SK-N-SH (cell line): ENCODE results near the gene PROCR. TPM values are rescaled to one million over a fixed set of nuclear protein-coding genes. Genes with fewer than 3 reads are reported as not detected.

Experiments
- CTCF ChIA-PET: fragments of 300-600, 350-600 bp; formaldehyde crosslinking; extraction: SDS; loops from one replicate; lab custom pipeline; 2021; lab: Yijun Ruan, JAX
- POLR2A ChIA-PET: fragments of 350-600 bp; sonication (Branson Sonifier 250); formaldehyde crosslinking; extraction: SDS; loops from one replicate; lab custom pipeline; 2020; ENCODE audit warnings: antibody characterized with exemption, inconsistent platforms; lab: Yijun Ruan, JAX
- DNase-seq: peaks from one replicate; pipeline ENCODE4 v3.0.0; 2012
- H2AFZ ChIP-seq: fragments of 200-600 bp; sonication (generic); 2 replicates; pipeline ENCODE4 v1.8.1; 2016; ENCODE audit warnings: antibody characterized with exemption, mild to moderate bottlenecking, low read depth
- H3F3A ChIP-seq: fragments of 200-600 bp; sonication (generic); replicated peaks from 2 replicates; pipeline ENCODE3; 2016; ENCODE audit warnings: antibody characterized with exemption, mild to moderate bottlenecking; ENCODE audit not compliant: insufficient read depth
- H3K27ac ChIP-seq, 2 experiments: fragments of 200-500 bp in 1 of 2; fragments of 200-600 bp in 1 of 2; sonication (Bioruptor generic) in 1 of 2; sonication (generic), shearing (Covaris generic) in 1 of 2; 2 replicates each; pipeline versions ENCODE4 v1.5.1 to v1.6.1; 2014 to 2016; ENCODE audit warnings: low read depth in 2 of 2, inconsistent platforms in 1 of 2, low read length in 1 of 2, mild to moderate bottlenecking in 1 of 2, mixed read lengths in 1 of 2
- H3K27me3 ChIP-seq: fragments of 200-600 bp; sonication (generic), shearing (Covaris generic); 2 replicates; pipeline ENCODE4 v1.6.1; 2016; ENCODE audit warnings: mixed run types; ENCODE audit not compliant: insufficient read depth
- H3K36me3 ChIP-seq, 2 experiments: fragments of 200-500 bp in 1 of 2; fragments of 200-600 bp in 1 of 2; sonication (Bioruptor generic) in 1 of 2; sonication (generic) in 1 of 2; replicated peaks in 1 of 2; 2 replicates each; pipeline versions ENCODE3 to v1.5.1; 2014 to 2016; ENCODE audit warnings: low read length in 1 of 2, mild to moderate bottlenecking in 1 of 2; ENCODE audit not compliant: insufficient read depth in 2 of 2, control insufficient read depth in 1 of 2
- H3K4me1 ChIP-seq, 2 experiments: fragments of 200-500 bp in 1 of 2; fragments of 200-600 bp in 1 of 2; sonication (Bioruptor generic) in 1 of 2; sonication (generic), shearing (Covaris generic) in 1 of 2; 2 replicates each; pipeline versions ENCODE4 v1.5.1 to v1.6.1; 2014 to 2016; ENCODE audit warnings: low read depth in 1 of 2, low read length in 1 of 2, mixed run types in 1 of 2; ENCODE audit not compliant: insufficient read depth in 2 of 2, control insufficient read depth in 1 of 2
- H3K4me2 ChIP-seq: fragments of 200-600 bp; sonication (generic), shearing (Covaris generic); 2 replicates; pipeline ENCODE4 v1.6.1; 2017; ENCODE audit warnings: mixed run types
- H3K4me3 ChIP-seq, 2 experiments: fragments of 200-500 bp in 1 of 2; fragments of 200-600 bp in 1 of 2; sonication (Bioruptor generic) in 1 of 2; sonication (generic), shearing (Covaris generic) in 1 of 2; 2 replicates each; pipeline versions ENCODE4 v1.5.1 to v1.8.1; 2014 to 2016; ENCODE audit warnings: low read depth in 2 of 2, inconsistent platforms in 1 of 2, low read length in 1 of 2, mild to moderate bottlenecking in 1 of 2, mixed read lengths in 1 of 2, moderate library complexity in 1 of 2
- H3K79me2 ChIP-seq: fragments of 200-600 bp; sonication (generic); 2 replicates; pipeline ENCODE4 v1.8.1; 2017; ENCODE audit warnings: mild to moderate bottlenecking; ENCODE audit not compliant: insufficient read depth
- H3K9ac ChIP-seq: fragments of 200-600 bp; sonication (generic); 2 replicates; pipeline ENCODE4 v1.6.1; 2017; ENCODE audit warnings: mixed run types
- H3K9me2 ChIP-seq: fragments of 200-600 bp; sonication (generic); 2 replicates; pipeline ENCODE4 v1.6.1; 2017; ENCODE audit warnings: mixed run types
- H3K9me3 ChIP-seq: fragments of 200-600 bp; sonication (generic); 2 replicates; pipeline ENCODE4 v1.6.1; 2017; ENCODE audit warnings: mixed run types, mild to moderate bottlenecking, moderate library complexity
- H4K20me1 ChIP-seq: fragments of 200-600 bp; sonication (generic); 2 replicates; pipeline ENCODE4 v1.6.1; 2017; ENCODE audit warnings: mild to moderate bottlenecking, mixed run types; ENCODE audit not compliant: insufficient read depth
- CHD2 ChIP-seq: fragments of 150-350 bp; IDR thresholded peaks from 2 replicates; pipeline ENCODE4 v1.6.1; 2018; ENCODE audit warnings: low read length; ENCODE audit not compliant: partially characterized antibody
- ELF1 ChIP-seq: IDR thresholded peaks from 2 replicates; pipeline ENCODE4 v1.4.0; 2012
- EZH2phosphoT487 ChIP-seq: fragments of 200-600 bp; sonication (generic); IDR thresholded peaks from 2 replicates; pipeline ENCODE4 v1.6.1; 2017; ENCODE audit warnings: low read depth, mixed run types, mild to moderate bottlenecking, antibody characterized with exemption, moderate library complexity, borderline replicate concordance
- FOSL2 ChIP-seq: IDR thresholded peaks from 2 replicates; pipeline ENCODE4 v1.4.0; 2012; ENCODE audit warnings: low read depth, mild to moderate bottlenecking, moderate library complexity, borderline replicate concordance
- FOXJ3 ChIP-seq: sonication (generic); formaldehyde crosslinking; IDR thresholded peaks from 2 replicates; pipeline ENCODE4 v1.5.1; 2020; ENCODE audit warnings: mild to moderate bottlenecking, missing genetic modification reagents
- IRF3 ChIP-seq: fragments of 150-350 bp; IDR thresholded peaks from 2 replicates; pipeline ENCODE4 v1.6.1; 2016; ENCODE audit warnings: mild to moderate bottlenecking, low read depth, low read length
- JUND ChIP-seq: IDR thresholded peaks from 2 replicates; pipeline ENCODE4 v1.4.0; 2012
- MAX ChIP-seq: IDR thresholded peaks from 2 replicates; pipeline ENCODE4 v1.4.0; 2012; ENCODE audit warnings: low read depth
- MEF2A ChIP-seq: IDR thresholded peaks from 2 replicates; pipeline ENCODE4 v1.4.0; 2012; ENCODE audit warnings: low read depth, borderline replicate concordance
- MXI1 ChIP-seq: IDR thresholded peaks from 2 replicates; pipeline ENCODE4 v1.6.1; 2012; ENCODE audit warnings: mild to moderate bottlenecking, low read depth, low read length, improper control_type of control experiment
- NRF1 ChIP-seq: IDR thresholded peaks from 2 replicates; pipeline ENCODE4 v1.6.1; 2012; ENCODE audit warnings: low read depth, mild to moderate bottlenecking, low read length
- PBX3 ChIP-seq: IDR thresholded peaks from 2 replicates; pipeline ENCODE4; 2012
- RCOR1 ChIP-seq: fragments of 150-350 bp; IDR thresholded peaks from 2 replicates; pipeline ENCODE4 v1.6.1; 2017; ENCODE audit warnings: antibody characterized with exemption, low read length
- RFX5 ChIP-seq: IDR thresholded peaks from 2 replicates; pipeline ENCODE4 v1.6.1; 2012; ENCODE audit warnings: mild to moderate bottlenecking, improper control_type of control experiment, low read length
- RXRA ChIP-seq: IDR thresholded peaks from 2 replicates; pipeline ENCODE4 v1.4.0; 2012; ENCODE audit warnings: low read depth, mild to moderate bottlenecking, borderline replicate concordance
- SIN3A ChIP-seq: IDR thresholded peaks from 2 replicates; pipeline ENCODE4 v1.6.1; 2012; ENCODE audit warnings: low read depth, mild to moderate bottlenecking, low read length, moderate library complexity, borderline replicate concordance
- TAF1 ChIP-seq: IDR thresholded peaks from 2 replicates; pipeline ENCODE4 v1.6.1; 2012; ENCODE audit warnings: low read depth, mild to moderate bottlenecking, low read length, moderate library complexity, borderline replicate concordance
- TCF12 ChIP-seq: IDR thresholded peaks from 2 replicates; pipeline ENCODE4 v1.4.0; 2012
- TEAD4 ChIP-seq: IDR thresholded peaks from 2 replicates; pipeline ENCODE4 v1.4.0; 2012; ENCODE audit warnings: mild to moderate bottlenecking, borderline replicate concordance; ENCODE audit not compliant: insufficient read depth
- USF2 ChIP-seq: fragments of 150-350 bp; IDR thresholded peaks from 2 replicates; pipeline ENCODE4 v1.6.1; 2017; ENCODE audit warnings: antibody characterized with exemption, low read length, low read depth, borderline replicate concordance
- WGBS: methylation state at CpG from one replicate; pipeline ENCODE4 v1.1.6; 2017; ENCODE audit warnings: low lambda C conversion rate; 5-methylcytosine and 5-hydroxymethylcytosine counted together
- polyA plus RNA-seq, 3 experiments: library from polyadenylated mRNA; depleted of rRNA; stranded (reverse); fragments of >200 nt; gene quantifications; 2 replicates each; pipeline ENCODE4 v1.2.3, GENCODE V29; 2012

The PROCR gene
- polyA plus RNA-seq, 1 of the 3 experiments (the other 2 are of a cell fraction) = 23.5 TPM

- TF ChIP-seq MXI1 (no peak), TAF1 (no peak), FOSL2 (no peak), NRF1 (no peak)
- TF ChIP-seq, all 33 proteins: peak for 0
Observed at GRCh38 chr20:35150846-35151579, 20.9 kb upstream of the PROCR start (continued).

- Histone ChIP-seq H3K9me2 (no peaks in the 10 kb centered on the region), H3K27me3 (no peaks in the 10 kb centered on the region), H3K79me2 (peaks cover under 1% of the 10 kb centered on the region; the same call in 1 of the 2 replicates), H3F3A (no peaks in the 10 kb centered on the region), H3K4me3 (no peak overlapping the region), H3K4me1 (peaks cover 0 to 2% of the 10 kb centered on the region in 2 experiments; a peak in 1 of 4 replicates), H3K4me2 (no peak overlapping the region), H3K9ac (no peak overlapping the region), H4K20me1 (no peaks in the 10 kb centered on the region)
- ChIA-PET CTCF (interaction anchor here (1.2 kb wide), 1 partner anchor 57 kb away, joined by 4 read pairs; no protein-coding TSS in a partner anchor), POLR2A (no interaction called here)
- 81% methylated on average over 4 of the region's 4 CpGs for WGBS
- TF ChIP-seq IRF3 (no peak), TEAD4 (no peak), ELF1 (no peak), SIN3A (no peak)
- TF ChIP-seq, all 33 proteins: peak for 0
- Histone ChIP-seq H3K9me3 (no peaks in the 10 kb centered on the region), H2AFZ (no peak overlapping the region), H3K27ac (no peak overlapping the region), H3K36me3 (no peaks in the 10 kb centered on the region)
- no peak for DNase-seq
Observed at GRCh38 chr20:35151736-35152135, 20.1 kb upstream of the PROCR start.

- Histone ChIP-seq H2AFZ (no peak overlapping the region), H4K20me1 (no peaks in the 10 kb centered on the region), H3K4me3 (no peak overlapping the region), H3K9me3 (no peaks in the 10 kb centered on the region), H3K4me2 (no peak overlapping the region), H3F3A (no peaks in the 10 kb centered on the region), H3K27ac (no peak overlapping the region), H3K4me1 (no peaks in the 10 kb centered on the region), H3K79me2 (no peaks in the 10 kb centered on the region), H3K36me3 (no peaks in the 10 kb centered on the region), H3K27me3 (no peaks in the 10 kb centered on the region), H3K9me2 (no peaks in the 10 kb centered on the region), H3K9ac (no peak overlapping the region)
- WGBS = 55% methylated on average over 2 of the region's 2 CpGs
- TF ChIP-seq FOXJ3 (CRISPR knock-in tag) (no peak), CHD2 (no peak), PBX3 (no peak), MXI1 (no peak), USF2 (no peak), ELF1 (no peak), RFX5 (no peak), EZH2phosphoT487 (no peak), NRF1 (no peak), MEF2A (no peak), JUND (no peak), TCF12 (no peak), MAX (no peak), TEAD4 (no peak), RXRA (no peak), RCOR1 (no peak)
- POLR2A ChIA-PET = no interaction called here
- CTCF ChIA-PET = no interaction called here
- DNase-seq = no peak
Observed at GRCh38 chr20:35155936-35156335, 15.9 kb upstream of the PROCR start.
